LNCaP clone FGC (cell line): ENCODE data around the gene ERCC6.

Experiments used
- DNase-seq: peaks from one replicate; pipeline ENCODE4 v3.0.0-alpha.2; 2011; ENCODE audit warnings: low read depth
- H3K4me3 ChIP-seq: 2 replicates; pipeline ENCODE4 v1.5.1; 2011; ENCODE audit warnings: mild to moderate bottlenecking, low read depth, low read length, control low read depth
- CTCF ChIP-seq: IDR thresholded peaks from 2 replicates; pipeline ENCODE4 v1.5.1; 2012; ENCODE audit warnings: mild to moderate bottlenecking; ENCODE audit not compliant: control insufficient read depth, insufficient read depth; ENCODE audit errors: extremely low read depth

The ERCC6 gene

GRCh38 chr10:49524496-49524895, 14.4 kb downstream of the ERCC6 start:
- H3K4me3 ChIP-seq, result no peak overlapping the region
- no peak for TF ChIP-seq CTCF
- no peak for DNase-seq

- H3K4me3 ChIP-seq, result no peak overlapping the region
- DNase-seq, result no peak
- TF ChIP-seq CTCF, result no peak
Measured at GRCh38 chr10:49523301-49523700, 15.6 kb downstream of the ERCC6 start.

GRCh38 chr10:49521062-49521461, 17.9 kb downstream of the ERCC6 start:
- no peak for DNase-seq
- TF ChIP-seq CTCF, result no peak
- no peak overlapping the region for H3K4me3 ChIP-seq

- TF ChIP-seq CTCF, result no peak
- no peak for DNase-seq
- no peak overlapping the region for H3K4me3 ChIP-seq
Measured at GRCh38 chr10:49520122-49520775, 18.7 kb downstream of the ERCC6 start.

GRCh38 chr10:49519717-49520116, 19.2 kb downstream of the ERCC6 start:
- no peak overlapping the region for H3K4me3 ChIP-seq
- DNase-seq, result no peak
- TF ChIP-seq CTCF, result no peak

GRCh38 chr10:49518982-49519578, 19.8 kb downstream of the ERCC6 start:
- no peak for DNase-seq
- peak; percentile 75 for TF ChIP-seq CTCF
- no peak overlapping the region for H3K4me3 ChIP-seq

- TF ChIP-seq CTCF, result no peak
- no peak for DNase-seq
- no peak overlapping the region for H3K4me3 ChIP-seq
Measured at GRCh38 chr10:49518566-49518965, 20.4 kb downstream of the ERCC6 start.
